Dendritic cell treated with granulocyte-macrophage colony-stimulating factor and Interleukin-4, amounts not matched to agents 40 ng/mL and 50 ng/mL, for 4 days (primary cell): Measurements from ENCODE around the gene ZNF512.
"Not testable (repeated sequence)": the region's sequence is repeated elsewhere in the genome, so short reads cannot be mapped to it uniquely, and the experiment has no call there.

Experiments
- H3K27ac Mint-ChIP-seq: one replicate; pipeline ENCODE4 v1.8.0; 2022; ENCODE audit warnings: mild to moderate bottlenecking, mixed read lengths
- H3K27me3 Mint-ChIP-seq: one replicate; pipeline ENCODE4 v1.8.0; 2022; ENCODE audit warnings: mild to moderate bottlenecking, mixed read lengths
- H3K36me3 Mint-ChIP-seq: one replicate; pipeline ENCODE4 v1.8.0; 2022; ENCODE audit warnings: low read depth, mixed read lengths
- H3K4me1 Mint-ChIP-seq: one replicate; pipeline ENCODE4 v1.8.0; 2022; ENCODE audit warnings: low read depth, mixed read lengths
- H3K4me3 Mint-ChIP-seq: one replicate; pipeline ENCODE4 v1.8.0; 2022; ENCODE audit warnings: mild to moderate bottlenecking, moderate library complexity, mixed read lengths
- H3K9me3 Mint-ChIP-seq: one replicate; pipeline ENCODE4 v1.8.0; 2022; ENCODE audit warnings: mixed read lengths
- intact Hi-C: fragments of 100-400 bp; cut with micrococcal nuclease; formaldehyde crosslinking; loops from one replicate; pipeline ENCODE4 v1.15.0; 2022

ZNF512 gene

DNA sequence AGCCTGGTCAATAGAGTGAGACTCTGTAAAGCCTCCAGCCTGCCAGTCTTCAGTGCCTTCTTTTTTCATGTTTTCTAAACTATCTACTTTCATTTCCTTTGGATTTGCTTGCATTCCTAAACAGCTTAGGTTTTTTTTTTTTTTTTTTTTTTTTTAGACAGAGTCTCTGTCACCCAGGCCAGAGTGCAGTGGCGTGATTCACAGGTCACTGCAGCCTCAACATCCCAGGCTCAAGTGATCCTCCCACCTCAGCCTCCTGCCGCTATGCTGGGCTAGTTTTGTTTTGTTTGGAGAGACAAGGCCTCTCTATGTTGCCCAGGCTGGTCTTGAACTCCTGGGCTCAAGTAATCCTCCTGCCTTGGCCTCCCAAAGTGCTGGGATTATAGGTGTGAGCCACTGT is 47.4 kb downstream of the ZNF512 start:
- H3K4me1 Mint-ChIP-seq, H3K4me3 Mint-ChIP-seq, H3K27me3 Mint-ChIP-seq, H3K27ac Mint-ChIP-seq, intact Hi-C loops, H3K9me3 Mint-ChIP-seq: not testable (repeated sequence)
- H3K36me3 Mint-ChIP-seq = peaks cover 47% of the 10 kb centered on the region

DNA sequence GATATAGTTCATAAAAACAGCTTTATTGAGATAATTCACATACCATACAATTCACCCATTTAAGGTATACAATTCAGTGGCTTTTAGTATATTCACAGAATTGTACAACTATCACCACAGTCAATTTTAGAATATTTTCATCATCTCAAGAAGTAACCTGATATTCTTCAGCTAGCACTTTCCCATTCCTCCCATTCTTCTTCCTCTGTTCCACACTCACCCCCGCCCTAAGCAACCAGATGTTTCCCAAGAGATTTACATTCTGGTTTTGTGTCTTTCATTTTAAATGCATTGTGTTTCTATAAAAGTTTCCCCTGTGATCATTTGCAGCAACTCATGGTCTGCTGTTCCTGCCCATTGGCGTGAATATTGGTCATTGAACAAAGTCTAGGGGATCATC is 51.4 kb downstream of the ZNF512 start:
- Mint-ChIP-seq H3K36me3 (peaks cover 76% of the 10 kb centered on the region), H3K4me3 (no peak overlapping the region), H3K27me3 (no peaks in the 10 kb centered on the region), H3K4me1 (no peaks in the 10 kb centered on the region), H3K27ac (no peak overlapping the region), H3K9me3 (no peaks in the 10 kb centered on the region)
- intact Hi-C loops = no loop called here

GRCh38 chr2:27636766-27637165 is 53.9 kb downstream of the ZNF512 start:
- H3K9me3 Mint-ChIP-seq = no peaks in the 10 kb centered on the region
- no peaks in the 10 kb centered on the region for H3K27me3 Mint-ChIP-seq
- peaks cover 84% of the 10 kb centered on the region for H3K36me3 Mint-ChIP-seq
- no peaks in the 10 kb centered on the region for H3K4me1 Mint-ChIP-seq
- intact Hi-C loops = no loop called here
- H3K27ac Mint-ChIP-seq = no peak overlapping the region
- H3K4me3 Mint-ChIP-seq = no peak overlapping the region

- Mint-ChIP-seq H3K27me3 (no peaks in the 10 kb centered on the region), H3K4me3 (no peak overlapping the region)
Measured at GRCh38 chr2:27638037-27638637, 55.3 kb downstream of the ZNF512 start.

DNA sequence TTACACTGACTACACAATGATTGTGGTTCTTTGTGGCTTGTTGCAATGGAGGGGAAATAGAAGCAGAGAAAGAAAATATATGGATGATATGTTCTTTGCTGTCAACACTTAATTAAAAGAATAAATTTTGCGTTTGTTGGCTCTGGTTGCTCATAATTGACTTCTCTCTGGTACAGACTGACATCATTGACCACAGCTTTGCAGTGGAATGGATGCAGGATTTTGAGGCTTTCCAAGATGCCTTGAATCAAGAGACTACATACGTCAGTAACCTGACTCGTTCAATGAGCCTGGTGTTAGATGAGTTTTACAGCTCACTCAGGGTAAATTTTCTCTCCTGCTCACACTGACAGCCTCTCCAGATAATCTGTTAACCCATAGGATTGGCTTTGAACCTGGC is 55.9 kb downstream of the ZNF512 start:
- Mint-ChIP-seq H3K27me3 (no peaks in the 10 kb centered on the region), H3K36me3 (peaks cover 85% of the 10 kb centered on the region), H3K27ac (no peak overlapping the region), H3K4me3 (no peak overlapping the region), H3K9me3 (no peaks in the 10 kb centered on the region), H3K4me1 (no peaks in the 10 kb centered on the region)
- intact Hi-C loops = no loop called here

More at GRCh38 chr2:27638037-27638637, 55.3 kb downstream of the ZNF512 start:
- no peaks in the 10 kb centered on the region for H3K4me1 Mint-ChIP-seq
- intact Hi-C loops = no loop called here
- H3K36me3 Mint-ChIP-seq = peaks cover 87% of the 10 kb centered on the region
- no peaks in the 10 kb centered on the region for H3K9me3 Mint-ChIP-seq
- no peak overlapping the region for H3K27ac Mint-ChIP-seq

- H3K27ac Mint-ChIP-seq = no peak overlapping the region
- H3K36me3 Mint-ChIP-seq = peaks cover 82% of the 10 kb centered on the region
- no peaks in the 10 kb centered on the region for H3K27me3 Mint-ChIP-seq
- intact Hi-C loops = no loop called here
- no peaks in the 10 kb centered on the region for H3K4me1 Mint-ChIP-seq
- no peaks in the 10 kb centered on the region for H3K9me3 Mint-ChIP-seq
- no peak overlapping the region for H3K4me3 Mint-ChIP-seq
Measured at GRCh38 chr2:27640722-27641245, 57.9 kb downstream of the ZNF512 start.

GRCh38 chr2:27645197-27645596 is 62.4 kb downstream of the ZNF512 start:
- Mint-ChIP-seq H3K36me3 (peaks cover 88% of the 10 kb centered on the region), H3K27me3 (no peaks in the 10 kb centered on the region), H3K4me3 (no peak overlapping the region), H3K4me1 (no peaks in the 10 kb centered on the region), H3K9me3 (no peaks in the 10 kb centered on the region), H3K27ac (no peak overlapping the region)
- intact Hi-C loops = no loop called here

DNA sequence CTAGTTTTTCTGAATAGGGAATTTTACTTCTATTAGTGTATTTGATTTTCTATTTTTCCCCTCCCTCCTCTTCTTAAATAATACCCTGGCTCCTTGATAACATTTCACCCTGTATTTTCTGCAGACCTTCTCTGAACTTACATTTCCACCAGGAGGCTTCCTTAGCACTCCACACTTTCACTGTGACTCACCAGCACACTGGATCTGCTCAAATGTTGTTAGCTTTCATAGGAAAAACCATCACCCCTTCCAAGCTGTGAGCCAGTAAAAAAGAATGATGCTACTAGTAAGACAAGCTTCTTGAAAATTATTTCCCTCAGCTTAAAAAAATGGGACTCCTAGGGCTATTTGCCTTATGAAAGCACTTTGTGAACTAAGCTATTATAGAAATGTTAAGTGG is 64.4 kb downstream of the ZNF512 start:
- no peaks in the 10 kb centered on the region for H3K27me3 Mint-ChIP-seq
- no peak overlapping the region for H3K4me3 Mint-ChIP-seq
- intact Hi-C loops = no loop called here
- H3K9me3 Mint-ChIP-seq = no peaks in the 10 kb centered on the region
- H3K4me1 Mint-ChIP-seq = no peaks in the 10 kb centered on the region
- no peak overlapping the region for H3K27ac Mint-ChIP-seq
- H3K36me3 Mint-ChIP-seq = peaks cover 88% of the 10 kb centered on the region

DNA sequence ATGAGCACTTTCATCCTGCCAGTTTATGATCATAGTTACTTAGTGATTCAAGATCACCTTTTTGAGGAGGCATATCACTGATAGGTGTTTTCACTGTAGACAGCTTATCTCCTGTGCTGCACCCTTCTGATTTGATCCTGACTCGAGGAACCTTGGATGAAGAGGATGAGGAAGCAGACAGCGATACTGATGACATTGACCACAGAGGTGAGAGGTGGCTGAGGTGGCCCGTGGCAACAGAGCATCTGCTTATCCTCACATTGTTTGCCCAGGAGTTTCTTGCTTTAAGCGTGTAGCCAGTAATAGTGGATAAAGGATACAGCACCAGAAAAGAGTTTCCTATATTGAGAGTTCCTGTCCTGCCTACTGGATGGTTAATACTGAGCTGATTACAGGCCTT is 64.9 kb downstream of the ZNF512 start:
- H3K9me3 Mint-ChIP-seq = no peaks in the 10 kb centered on the region
- H3K27ac Mint-ChIP-seq = no peak overlapping the region
- H3K36me3 Mint-ChIP-seq = peaks cover 88% of the 10 kb centered on the region

GRCh38 chr2:27651056-27651455 is 68.2 kb downstream of the ZNF512 start:
- Mint-ChIP-seq H3K9me3 (no peaks in the 10 kb centered on the region), H3K27ac (no peak overlapping the region), H3K36me3 (peaks cover 94% of the 10 kb centered on the region), H3K4me1 (no peaks in the 10 kb centered on the region), H3K27me3 (no peaks in the 10 kb centered on the region), H3K4me3 (no peak overlapping the region)
- intact Hi-C loops = no loop called here

More for the DNA sequence above, 64.9 kb downstream of the ZNF512 start:
- intact Hi-C loops = no loop called here
- H3K4me1 Mint-ChIP-seq = no peaks in the 10 kb centered on the region
- H3K27me3 Mint-ChIP-seq = no peaks in the 10 kb centered on the region
- no peak overlapping the region for H3K4me3 Mint-ChIP-seq

DNA sequence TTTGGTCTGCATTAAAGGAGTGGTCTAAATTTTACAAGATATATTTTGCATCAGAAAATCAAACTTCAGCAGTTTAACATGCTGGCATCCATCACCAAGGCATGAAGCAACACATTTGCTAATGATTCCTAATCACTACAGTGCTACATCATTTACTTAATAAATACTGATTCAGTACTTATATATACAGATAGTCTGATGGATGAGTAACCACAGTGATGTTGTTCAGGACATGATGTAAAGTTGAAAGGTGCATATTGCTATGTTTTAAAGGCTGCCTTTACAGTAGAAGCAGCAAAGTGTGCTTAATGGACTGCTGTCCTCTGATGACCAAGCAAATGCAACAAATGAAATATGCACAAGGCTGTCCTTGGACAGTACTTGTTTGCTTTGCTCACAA is 69.5 kb downstream of the ZNF512 start:
- intact Hi-C loops = no loop called here
- H3K4me3 Mint-ChIP-seq = no peak overlapping the region
- H3K36me3 Mint-ChIP-seq = peaks cover 96% of the 10 kb centered on the region
- H3K27me3 Mint-ChIP-seq = no peaks in the 10 kb centered on the region
- H3K27ac Mint-ChIP-seq = no peak overlapping the region
- H3K9me3 Mint-ChIP-seq = no peaks in the 10 kb centered on the region
- no peaks in the 10 kb centered on the region for H3K4me1 Mint-ChIP-seq

- Mint-ChIP-seq H3K4me1 (no peaks in the 10 kb centered on the region), H3K27me3 (no peaks in the 10 kb centered on the region), H3K27ac (no peak overlapping the region), H3K36me3 (peaks cover 93% of the 10 kb centered on the region), H3K9me3 (no peaks in the 10 kb centered on the region), H3K4me3 (no peak overlapping the region)
- intact Hi-C loops = no loop called here
Measured at GRCh38 chr2:27652790-27653189, 69.9 kb downstream of the ZNF512 start.

- Mint-ChIP-seq H3K27me3 (no peaks in the 10 kb centered on the region), H3K4me1 (no peaks in the 10 kb centered on the region), H3K36me3 (peaks cover 87% of the 10 kb centered on the region), H3K27ac (no peak overlapping the region), H3K4me3 (no peak overlapping the region), H3K9me3 (no peaks in the 10 kb centered on the region)
- intact Hi-C loops = no loop called here
Measured at GRCh38 chr2:27653397-27653796, 70.6 kb downstream of the ZNF512 start.

GRCh38 chr2:27655155-27655951 is 72.5 kb downstream of the ZNF512 start:
- Mint-ChIP-seq H3K9me3 (no peaks in the 10 kb centered on the region), H3K27ac (no peak overlapping the region), H3K4me1 (no peaks in the 10 kb centered on the region), H3K27me3 (no peaks in the 10 kb centered on the region), H3K4me3 (no peak overlapping the region), H3K36me3 (peaks cover 79% of the 10 kb centered on the region)
- intact Hi-C loops = no loop called here
